Measurements from ENCODE around the gene VILL.
"Not testable (repeated sequence)": the region's sequence is repeated elsewhere in the genome, so short reads cannot be mapped to it uniquely, and the experiment has no call there.

Gene VILL

GRCh38 chr3:37984596-37984995, 6.0 kb upstream of the VILL start:
- in situ Hi-C loops (cut with HindIII; ENCODE audit: low sequenced_read_pairs), result no loop called here

GRCh38 chr3:37985637-37986320, 4.8 kb upstream of the VILL start:
- in situ Hi-C loops (cut with HindIII; ENCODE audit: low sequenced_read_pairs), result no loop called here

- in situ Hi-C loops (cut with HindIII; ENCODE audit: low sequenced_read_pairs), result no loop called here
Measured at GRCh38 chr3:37986479-37987314, 3.9 kb upstream of the VILL start.

- in situ Hi-C loops (cut with HindIII; ENCODE audit: low sequenced_read_pairs), result no loop called here
Measured at GRCh38 chr3:37987315-37987697, 3.3 kb upstream of the VILL start.

GRCh38 chr3:37987751-37988179, 2.8 kb upstream of the VILL start:
- in situ Hi-C loops (cut with HindIII; ENCODE audit: low sequenced_read_pairs), result no loop called here

- in situ Hi-C loops (cut with HindIII; ENCODE audit: low sequenced_read_pairs), result not testable (repeated sequence)
Measured at GRCh38 chr3:37988376-37988775, 2.2 kb upstream of the VILL start.

GRCh38 chr3:37988931-37989525, 1.6 kb upstream of the VILL start:
- in situ Hi-C loops (cut with HindIII; ENCODE audit: low sequenced_read_pairs), result no loop called here

- in situ Hi-C loops (cut with HindIII; ENCODE audit: low sequenced_read_pairs), result no loop called here
Measured at GRCh38 chr3:37989821-37990480, 635 bp upstream of the VILL start.

GRCh38 chr3:37991109-37991508, 523 bp downstream of the VILL start:
- in situ Hi-C loops (cut with HindIII; ENCODE audit: low sequenced_read_pairs), result no loop called here

- in situ Hi-C loops (cut with HindIII; ENCODE audit: low sequenced_read_pairs), result no loop called here
Measured at GRCh38 chr3:37991823-37992222, 1.2 kb downstream of the VILL start.

- in situ Hi-C loops (cut with HindIII; ENCODE audit: low sequenced_read_pairs), result no loop called here
Measured at GRCh38 chr3:37992271-37993066, 1.9 kb downstream of the VILL start.

GRCh38 chr3:37993067-37993455, 2.5 kb downstream of the VILL start:
- in situ Hi-C loops (cut with HindIII; ENCODE audit: low sequenced_read_pairs), result no loop called here

- in situ Hi-C loops (cut with HindIII; ENCODE audit: low sequenced_read_pairs), result no loop called here
Measured at GRCh38 chr3:37993460-37993819, 2.9 kb downstream of the VILL start.

GRCh38 chr3:37993820-37994638, 3.4 kb downstream of the VILL start:
- in situ Hi-C loops (cut with HindIII; ENCODE audit: low sequenced_read_pairs), result no loop called here

- in situ Hi-C loops (cut with HindIII; ENCODE audit: low sequenced_read_pairs), result no loop called here
Measured at GRCh38 chr3:37994639-37994972, 4.0 kb downstream of the VILL start.

- in situ Hi-C loops (cut with HindIII; ENCODE audit: low sequenced_read_pairs), result no loop called here
Measured at GRCh38 chr3:37995652-37996641, 5.4 kb downstream of the VILL start.

- in situ Hi-C loops (cut with HindIII; ENCODE audit: low sequenced_read_pairs), result no loop called here
Measured at GRCh38 chr3:37996785-37997301, 6.3 kb downstream of the VILL start.

- in situ Hi-C loops (cut with HindIII; ENCODE audit: low sequenced_read_pairs), result no loop called here
Measured at GRCh38 chr3:37997342-37997741, 6.8 kb downstream of the VILL start.
